Prostate gland (tissue), 2 donors: ENCODE measurements around the gene RPE65.

ENCODE experiments used
- POLR2AphosphoS5 ChIP-seq: sonication (generic); formaldehyde crosslinking; IDR thresholded peaks from one replicate; pipeline ENCODE4 v1.6.1; 2017; ENCODE audit warnings: antibody characterized with exemption
- TF ChIP-seq, protein P1 (sequence below), 4 experiments: fragments of 200-600 bp in 2 of 4; fragments of 450-650 bp in 2 of 4; sonication (generic) in 2 of 4; IDR thresholded peaks; 1 replicate in 3 of 4; 2 replicates in 1 of 4; pipeline ENCODE4 v1.5.1; 2016 to 2019; ENCODE audit warnings: antibody characterized with exemption in 4 of 4, mild to moderate bottlenecking in 2 of 4, moderate library complexity in 2 of 4

DNA sequence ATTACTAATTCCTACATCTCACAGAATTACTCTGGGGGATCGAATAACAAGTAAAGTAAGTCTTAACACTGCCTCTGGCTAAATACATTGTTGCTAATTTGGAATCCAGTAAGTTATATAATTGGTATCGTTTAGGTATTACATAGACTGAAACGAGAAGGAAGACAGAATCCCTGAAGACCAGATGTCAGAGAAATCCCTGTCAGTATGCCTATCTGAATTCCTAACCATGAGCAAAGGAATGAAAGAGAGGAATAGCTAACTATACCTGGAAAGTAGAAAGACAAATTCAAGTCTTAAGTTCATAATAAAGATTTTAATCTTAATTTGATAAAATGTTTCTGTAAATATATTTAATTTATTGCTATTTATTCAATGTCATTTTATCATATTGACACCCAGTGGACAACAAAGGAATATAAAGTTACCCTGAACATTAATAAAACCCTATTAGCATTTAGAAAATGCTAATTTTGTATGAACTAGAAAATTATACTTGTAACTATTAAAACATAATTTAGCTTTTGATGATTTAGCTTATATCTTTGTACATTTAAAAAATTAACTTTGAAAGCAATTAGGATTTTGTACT, 35.8 kb upstream of the RPE65 start:
- no peak for TF ChIP-seq POLR2AphosphoS5
- TF ChIP-seq, protein P1, sequence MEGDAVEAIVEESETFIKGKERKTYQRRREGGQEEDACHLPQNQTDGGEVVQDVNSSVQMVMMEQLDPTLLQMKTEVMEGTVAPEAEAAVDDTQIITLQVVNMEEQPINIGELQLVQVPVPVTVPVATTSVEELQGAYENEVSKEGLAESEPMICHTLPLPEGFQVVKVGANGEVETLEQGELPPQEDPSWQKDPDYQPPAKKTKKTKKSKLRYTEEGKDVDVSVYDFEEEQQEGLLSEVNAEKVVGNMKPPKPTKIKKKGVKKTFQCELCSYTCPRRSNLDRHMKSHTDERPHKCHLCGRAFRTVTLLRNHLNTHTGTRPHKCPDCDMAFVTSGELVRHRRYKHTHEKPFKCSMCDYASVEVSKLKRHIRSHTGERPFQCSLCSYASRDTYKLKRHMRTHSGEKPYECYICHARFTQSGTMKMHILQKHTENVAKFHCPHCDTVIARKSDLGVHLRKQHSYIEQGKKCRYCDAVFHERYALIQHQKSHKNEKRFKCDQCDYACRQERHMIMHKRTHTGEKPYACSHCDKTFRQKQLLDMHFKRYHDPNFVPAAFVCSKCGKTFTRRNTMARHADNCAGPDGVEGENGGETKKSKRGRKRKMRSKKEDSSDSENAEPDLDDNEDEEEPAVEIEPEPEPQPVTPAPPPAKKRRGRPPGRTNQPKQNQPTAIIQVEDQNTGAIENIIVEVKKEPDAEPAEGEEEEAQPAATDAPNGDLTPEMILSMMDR (IDR thresholded peaks at IDR 0.05): no peak
